ENCODE measurements around the gene LNP1. TPM values are rescaled to one million over a fixed set of nuclear protein-coding genes. Genes with fewer than 3 reads are reported as not detected.

Gene LNP1
- polyA plus RNA-seq, 2 of the 4 experiments (the other 2 are of a cell fraction): 1.3 to 2.0 TPM

DNA sequence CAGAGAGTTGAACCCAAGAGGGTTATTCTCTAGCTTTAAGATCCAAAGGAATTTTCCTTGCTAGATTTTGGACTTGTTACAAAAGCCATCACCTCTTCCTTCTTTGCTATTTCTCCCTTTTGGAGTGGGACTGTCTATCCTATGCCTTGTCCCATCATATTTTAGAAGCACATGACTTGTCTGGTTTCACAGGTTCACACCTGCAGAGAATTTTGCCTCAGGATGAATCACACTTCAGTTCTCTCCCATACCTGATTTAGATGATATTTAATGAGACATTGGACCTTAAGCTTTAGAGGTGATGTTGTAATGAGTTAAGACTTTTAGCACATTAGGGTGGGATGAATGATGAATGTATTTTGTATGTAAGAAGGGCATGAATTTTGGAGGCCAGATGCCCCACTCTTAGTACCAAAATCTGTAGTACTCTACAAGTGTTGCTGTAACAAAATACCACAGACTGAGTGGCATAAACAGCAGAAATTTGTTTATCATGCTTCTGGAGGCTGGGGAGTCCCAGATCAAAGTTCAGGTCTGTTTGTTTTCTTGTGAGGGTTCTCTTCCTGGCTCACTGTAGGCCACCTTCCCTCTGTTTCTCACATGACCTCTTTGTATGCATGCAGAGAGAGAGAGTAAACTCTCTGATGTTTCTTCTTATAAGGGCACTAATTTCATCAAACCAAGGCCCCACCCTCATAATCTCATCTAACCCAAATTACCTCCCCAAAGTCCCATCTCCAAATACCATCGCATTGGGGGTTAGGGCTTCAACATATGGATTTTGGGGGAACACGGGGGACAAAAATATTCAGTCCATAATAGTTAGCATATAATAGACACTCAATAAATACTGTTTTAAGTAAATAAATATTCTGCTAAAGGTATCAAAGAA lies 10.0 kb downstream of the LNP1 start:
- peaks cover 2% of the 10 kb centered on the region; the same call in 1 of the 3 replicates for H3K9me3 ChIP-seq
- ChIA-PET CTCF (interaction anchor here (0.5 to 1.6 kb wide), 3 partner anchors 10 to 1186 kb away, joined by 3 to 6 read pairs (median 3); partner anchors contain the start of genes LNP1 and TOMM70), POLR2A (interaction anchor here (1.4 kb wide), 1 partner anchor 10 kb away, joined by 6 read pairs; the partner anchor contains the start of genes LNP1 and TOMM70)
- H3K27ac ChIP-seq: no peak overlapping the region
- WGBS (ENCODE audit: missing lambda C conversion rate): 94% methylated on average over 2 of the region's 2 CpGs
- DNase-seq (ENCODE audit: low read depth in 1 of 2, low spot score in 1 of 2) (no peak), FAIRE-seq (no peak), ATAC-seq (no peak)
- no peak overlapping the region for H3K4me3 ChIP-seq
- no peaks in the 10 kb centered on the region for H3K4me1 ChIP-seq
- no peak for TF ChIP-seq HOXA7 (CRISPR knock-in tag; IDR thresholded peaks at IDR 0.05)
- H3K4me2 ChIP-seq: no peak overlapping the region

DNA sequence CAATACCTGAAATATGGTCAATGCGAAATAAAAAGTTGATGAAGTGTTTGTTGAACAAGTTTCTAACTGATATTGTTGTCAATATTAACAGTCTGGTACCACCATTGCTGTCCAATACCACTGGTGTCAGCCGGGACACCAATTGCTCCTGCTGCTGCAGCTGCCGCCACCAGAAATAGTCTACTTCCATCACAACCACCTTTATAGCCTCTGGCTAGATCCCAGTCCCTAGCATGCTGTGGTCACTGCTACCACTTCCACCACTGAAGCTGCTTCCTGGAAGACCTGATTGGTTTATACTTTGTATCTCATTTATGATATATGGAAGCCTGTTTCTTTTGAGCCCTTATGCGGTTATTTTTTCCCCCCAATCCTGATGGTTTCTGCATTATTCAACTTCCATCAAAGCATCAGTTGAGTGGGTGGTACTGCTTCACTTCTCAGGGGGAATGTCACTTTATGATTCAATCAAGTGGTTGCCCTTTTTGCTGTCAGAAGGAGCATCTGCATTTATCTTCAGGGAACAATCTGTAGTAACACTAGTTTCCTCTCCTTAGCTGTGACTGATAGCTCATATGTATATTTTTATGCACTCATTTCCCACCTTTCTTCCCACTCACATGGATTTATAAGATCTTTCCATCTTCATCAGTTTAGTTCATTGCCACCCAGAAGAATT lies 11.7 kb downstream of the LNP1 start:
- no peak for DNase-seq (ENCODE audit: low read depth in 1 of 2, low spot score in 1 of 2)
- CTCF ChIA-PET: interaction anchor here (1.0 kb wide), 1 partner anchor 14 kb away, joined by 3 read pairs; no protein-coding TSS in a partner anchor
- H3K9me3 ChIP-seq: 0 out of 3 replicates have a peak, but pooled peaks cover 2% of the 10 kb centered on the region
- ATAC-seq: no peak
- no peak overlapping the region for H3K4me2 ChIP-seq
- 72% methylated on average over 4 of the region's 4 CpGs for WGBS (ENCODE audit: missing lambda C conversion rate)
- H3K4me1 ChIP-seq: no peaks in the 10 kb centered on the region
- no peak overlapping the region for H3K4me3 ChIP-seq
- no peak overlapping the region for H3K27ac ChIP-seq
- TF ChIP-seq, protein P1, sequence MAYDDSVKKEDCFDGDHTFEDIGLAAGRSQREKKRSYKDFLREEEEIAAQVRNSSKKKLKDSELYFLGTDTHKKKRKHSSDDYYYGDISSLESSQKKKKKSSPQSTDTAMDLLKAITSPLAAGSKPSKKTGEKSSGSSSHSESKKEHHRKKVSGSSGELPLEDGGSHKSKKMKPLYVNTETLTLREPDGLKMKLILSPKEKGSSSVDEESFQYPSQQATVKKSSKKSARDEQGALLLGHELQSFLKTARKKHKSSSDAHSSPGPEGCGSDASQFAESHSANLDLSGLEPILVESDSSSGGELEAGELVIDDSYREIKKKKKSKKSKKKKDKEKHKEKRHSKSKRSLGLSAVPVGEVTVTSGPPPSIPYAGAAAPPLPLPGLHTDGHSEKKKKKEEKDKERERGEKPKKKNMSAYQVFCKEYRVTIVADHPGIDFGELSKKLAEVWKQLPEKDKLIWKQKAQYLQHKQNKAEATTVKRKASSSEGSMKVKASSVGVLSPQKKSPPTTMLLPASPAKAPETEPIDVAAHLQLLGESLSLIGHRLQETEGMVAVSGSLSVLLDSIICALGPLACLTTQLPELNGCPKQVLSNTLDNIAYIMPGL (CRISPR knock-in tag; IDR thresholded peaks at IDR 0.05; ENCODE audit: borderline replicate concordance): no peak
- TF ChIP-seq RAD21 (conservative IDR thresholded peaks at IDR 0.05 in 1 of 2, IDR thresholded peaks at IDR 0.05 in 1 of 2): no peak
- no peak for TF ChIP-seq EHF (CRISPR knock-in tag; IDR thresholded peaks at IDR 0.05)
- no peak for TF ChIP-seq CBX2 (IDR thresholded peaks at IDR 0.05; ENCODE audit: borderline replicate concordance, low read depth)
- TF ChIP-seq HOXB5 (CRISPR knock-in tag; IDR thresholded peaks at IDR 0.05): no peak
- TF ChIP-seq RCOR1 (IDR thresholded peaks at IDR 0.05; ENCODE audit: low read depth, low read length): no peak
- no peak for TF ChIP-seq JUNB (IDR thresholded peaks at IDR 0.05)
- no peak for TF ChIP-seq CBX8 (IDR thresholded peaks at IDR 0.05)
- no peak for TF ChIP-seq MAZ (IDR thresholded peaks at IDR 0.05; ENCODE audit: borderline replicate concordance, low read depth, low read length)
- no peak for TF ChIP-seq SMC3 (IDR thresholded peaks at IDR 0.05)
- no peak for TF ChIP-seq KDM1A (IDR thresholded peaks at IDR 0.05; ENCODE audit: low read depth)
- TF ChIP-seq CHD4 (IDR thresholded peaks at IDR 0.05; ENCODE audit: borderline replicate concordance): no peak
- no peak for TF ChIP-seq TP53 (CRISPR knock-in tag; IDR thresholded peaks at IDR 0.05)
- no peak for TF ChIP-seq FOXS1 (CRISPR knock-in tag; IDR thresholded peaks at IDR 0.05)
- no peak for TF ChIP-seq POLR2AphosphoS2 (conservative IDR thresholded peaks at IDR 0.05; ENCODE audit: low read length)
- no peak for FAIRE-seq
- POLR2A ChIA-PET: no interaction called here

DNA sequence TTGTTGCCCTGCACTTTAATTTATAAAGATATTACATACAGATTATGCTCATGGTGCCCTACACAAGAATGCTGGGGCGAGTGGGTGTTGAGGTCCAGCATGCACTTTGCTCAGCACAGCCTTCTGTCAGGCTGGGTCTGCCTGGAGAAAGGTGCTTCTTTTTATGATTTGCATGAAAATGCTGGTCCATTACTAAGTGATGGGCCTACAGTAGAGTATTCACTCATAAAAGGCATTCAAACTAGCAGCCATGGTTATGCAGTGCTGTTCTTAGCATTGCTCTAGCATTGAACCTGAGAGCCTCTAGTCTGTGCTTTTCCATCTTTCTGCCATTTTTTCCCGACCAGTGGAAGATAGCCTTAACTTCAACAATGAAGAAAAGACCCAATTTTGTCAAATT lies 12.3 kb downstream of the LNP1 start:
- H3K9me3 ChIP-seq: 0 out of 3 replicates have a peak, but pooled peaks cover 2% of the 10 kb centered on the region
- DNase-seq (ENCODE audit: low read depth in 1 of 2, low spot score in 1 of 2): no peak
- H3K27ac ChIP-seq: no peak overlapping the region
- ChIA-PET CTCF (interaction anchor here (1.0 to 2.4 kb wide), 3 partner anchors 9 to 49 kb away, joined by 3 to 12 read pairs (median 3); no protein-coding TSS in a partner anchor), POLR2A (interaction anchor here (1.9 kb wide), 1 partner anchor 12 kb away, joined by 6 read pairs; the partner anchor contains the start of genes LNP1 and TOMM70)
- no peak overlapping the region for H3K4me3 ChIP-seq
- H3K4me1 ChIP-seq: no peaks in the 10 kb centered on the region
- 80% methylated on average over 2 of the region's 2 CpGs for WGBS (ENCODE audit: missing lambda C conversion rate)
- no peak overlapping the region for H3K4me2 ChIP-seq
- FAIRE-seq: no peak
- TF ChIP-seq MAZ (IDR thresholded peaks at IDR 0.05; ENCODE audit: borderline replicate concordance, low read depth, low read length) (no peak), RAD21 (conservative IDR thresholded peaks at IDR 0.05 in 1 of 2, IDR thresholded peaks at IDR 0.05 in 1 of 2) (no peak), RARB (CRISPR knock-in tag; IDR thresholded peaks at IDR 0.05) (no peak), ZFP36 (IDR thresholded peaks at IDR 0.05; ENCODE audit: borderline replicate concordance, partially characterized antibody) (no peak), JUN (IDR thresholded peaks at IDR 0.05) (no peak), HOXA7 (CRISPR knock-in tag; IDR thresholded peaks at IDR 0.05) (no peak), HOXB13 (CRISPR knock-in tag; IDR thresholded peaks at IDR 0.05; ENCODE audit: low read depth) (no peak), HEYL (CRISPR knock-in tag; IDR thresholded peaks at IDR 0.05) (no peak), ZNF302 (CRISPR knock-in tag; IDR thresholded peaks at IDR 0.05) (no peak), ZC3H11A (IDR thresholded peaks at IDR 0.05) (no peak)
- TF ChIP-seq, protein P2, sequence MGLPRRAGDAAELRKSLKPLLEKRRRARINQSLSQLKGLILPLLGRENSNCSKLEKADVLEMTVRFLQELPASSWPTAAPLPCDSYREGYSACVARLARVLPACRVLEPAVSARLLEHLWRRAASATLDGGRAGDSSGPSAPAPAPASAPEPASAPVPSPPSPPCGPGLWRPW (IDR thresholded peaks at IDR 0.05): no peak
- TF ChIP-seq, protein P3, sequence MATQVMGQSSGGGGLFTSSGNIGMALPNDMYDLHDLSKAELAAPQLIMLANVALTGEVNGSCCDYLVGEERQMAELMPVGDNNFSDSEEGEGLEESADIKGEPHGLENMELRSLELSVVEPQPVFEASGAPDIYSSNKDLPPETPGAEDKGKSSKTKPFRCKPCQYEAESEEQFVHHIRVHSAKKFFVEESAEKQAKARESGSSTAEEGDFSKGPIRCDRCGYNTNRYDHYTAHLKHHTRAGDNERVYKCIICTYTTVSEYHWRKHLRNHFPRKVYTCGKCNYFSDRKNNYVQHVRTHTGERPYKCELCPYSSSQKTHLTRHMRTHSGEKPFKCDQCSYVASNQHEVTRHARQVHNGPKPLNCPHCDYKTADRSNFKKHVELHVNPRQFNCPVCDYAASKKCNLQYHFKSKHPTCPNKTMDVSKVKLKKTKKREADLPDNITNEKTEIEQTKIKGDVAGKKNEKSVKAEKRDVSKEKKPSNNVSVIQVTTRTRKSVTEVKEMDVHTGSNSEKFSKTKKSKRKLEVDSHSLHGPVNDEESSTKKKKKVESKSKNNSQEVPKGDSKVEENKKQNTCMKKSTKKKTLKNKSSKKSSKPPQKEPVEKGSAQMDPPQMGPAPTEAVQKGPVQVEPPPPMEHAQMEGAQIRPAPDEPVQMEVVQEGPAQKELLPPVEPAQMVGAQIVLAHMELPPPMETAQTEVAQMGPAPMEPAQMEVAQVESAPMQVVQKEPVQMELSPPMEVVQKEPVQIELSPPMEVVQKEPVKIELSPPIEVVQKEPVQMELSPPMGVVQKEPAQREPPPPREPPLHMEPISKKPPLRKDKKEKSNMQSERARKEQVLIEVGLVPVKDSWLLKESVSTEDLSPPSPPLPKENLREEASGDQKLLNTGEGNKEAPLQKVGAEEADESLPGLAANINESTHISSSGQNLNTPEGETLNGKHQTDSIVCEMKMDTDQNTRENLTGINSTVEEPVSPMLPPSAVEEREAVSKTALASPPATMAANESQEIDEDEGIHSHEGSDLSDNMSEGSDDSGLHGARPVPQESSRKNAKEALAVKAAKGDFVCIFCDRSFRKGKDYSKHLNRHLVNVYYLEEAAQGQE (IDR thresholded peaks at IDR 0.05): no peak
- ATAC-seq: no peak
